ELR (cell line): ENCODE data around the gene RNF215.
"Not testable (repeated sequence)": the region's sequence is repeated elsewhere in the genome, so short reads cannot be mapped to it uniquely, and the experiment has no call there.

Source experiments
- DNase-seq: peaks from one replicate; pipeline ENCODE4 v3.0.0-alpha.2; 2015; ENCODE audit warnings: low read depth

RNF215 gene

DNA sequence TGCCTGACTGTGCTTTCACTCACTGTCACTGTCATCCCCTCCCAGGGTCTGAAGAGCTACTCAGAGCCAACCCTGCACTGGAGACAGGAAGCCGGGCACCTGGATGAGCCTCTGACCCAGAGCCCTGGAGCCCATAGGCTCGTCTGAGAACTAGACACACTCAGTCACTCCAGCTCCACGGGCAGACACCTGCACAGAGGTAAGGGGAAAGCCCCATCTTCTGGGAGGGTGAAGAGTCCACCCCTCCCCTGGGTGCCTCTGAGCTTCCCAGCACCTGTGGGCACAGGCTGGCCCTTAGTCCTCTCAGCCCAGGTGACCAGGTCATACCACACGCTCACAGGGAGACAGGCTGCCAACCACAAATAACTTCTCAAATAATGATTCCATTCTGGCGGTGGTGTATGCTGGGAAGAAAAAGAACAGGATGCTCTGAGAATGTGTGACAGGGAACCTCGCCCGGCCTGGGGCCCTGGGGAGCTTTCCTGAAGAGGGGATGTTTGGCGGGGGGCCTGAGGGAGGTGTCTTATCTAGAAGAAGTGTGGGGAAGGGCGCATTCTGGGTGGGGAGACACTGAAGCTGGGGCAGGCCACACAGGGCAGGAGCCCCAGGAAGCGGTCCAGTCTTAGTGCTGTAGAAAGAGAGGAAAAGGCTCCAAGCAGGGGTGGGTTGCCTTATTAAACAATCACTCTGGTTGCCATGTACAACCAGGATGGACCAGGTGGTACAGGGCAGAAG, 25.1 kb downstream of the RNF215 start:
- DNase-seq = no peak

DNA sequence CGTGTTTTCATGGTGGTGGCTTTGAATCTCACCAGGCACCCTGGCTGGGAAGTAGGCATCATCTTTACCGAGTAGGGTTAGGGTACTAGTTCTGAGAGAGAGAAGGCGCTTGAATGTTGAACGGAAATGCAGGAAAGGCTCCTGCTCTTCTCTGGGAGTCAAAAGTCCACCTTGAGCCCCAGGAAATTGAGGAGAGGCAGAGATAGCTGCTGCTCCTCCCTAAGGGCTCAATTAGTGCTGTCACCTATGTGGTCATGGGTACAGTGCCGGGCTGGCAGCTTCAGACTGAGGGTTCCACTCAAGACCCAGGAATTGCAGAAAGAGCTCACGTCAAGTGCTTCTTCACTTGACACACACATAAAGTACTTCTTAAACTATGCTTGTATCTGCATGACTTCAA, 28.7 kb downstream of the RNF215 start:
- DNase-seq = no peak

DNA sequence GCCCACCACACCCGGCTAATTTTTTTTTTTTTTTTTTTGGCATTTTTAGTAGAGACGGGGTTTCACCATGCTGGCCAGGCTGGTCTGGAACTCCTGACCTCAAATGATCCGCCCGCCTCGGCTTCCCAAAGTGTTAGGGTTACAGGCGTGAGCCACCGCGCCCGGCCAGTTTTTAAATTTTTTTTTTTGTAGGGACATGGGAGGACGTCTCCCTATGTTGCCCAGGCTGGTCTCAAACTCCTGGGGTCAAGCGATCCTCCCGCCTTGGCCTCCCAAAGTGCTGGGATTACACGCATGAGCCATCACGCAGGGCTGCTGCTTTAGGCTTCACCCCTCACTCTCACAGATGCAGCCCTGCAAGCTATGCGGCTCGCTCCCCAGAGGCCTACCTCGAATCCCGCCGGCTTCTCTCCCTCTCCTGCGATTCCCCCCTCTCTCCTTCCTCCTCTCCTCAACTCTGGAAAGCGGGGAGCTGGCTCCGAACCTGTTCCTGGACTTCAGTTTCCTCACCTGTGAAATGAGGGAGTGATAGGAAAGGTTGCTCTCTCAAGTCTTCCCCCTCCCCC, 29.5 kb downstream of the RNF215 start:
- DNase-seq = no peak

DNA sequence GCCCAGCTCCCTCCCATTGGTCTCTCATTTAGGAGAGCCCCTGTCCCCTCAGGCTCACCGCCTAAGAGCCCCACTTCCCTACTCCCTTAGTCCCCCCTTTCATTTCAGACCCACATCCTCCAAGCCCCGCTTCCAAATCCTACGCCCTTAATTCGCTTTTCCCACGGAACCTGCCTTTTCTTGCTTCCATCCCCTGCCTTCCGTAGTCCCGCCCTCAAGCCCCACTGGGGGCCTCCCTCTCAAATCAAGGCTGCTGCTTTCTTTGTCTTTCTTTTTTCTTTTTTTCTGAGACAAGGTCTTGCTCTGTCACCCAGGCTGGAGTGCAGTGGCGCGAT, 30.0 kb downstream of the RNF215 start:
- DNase-seq = no peak

DNA sequence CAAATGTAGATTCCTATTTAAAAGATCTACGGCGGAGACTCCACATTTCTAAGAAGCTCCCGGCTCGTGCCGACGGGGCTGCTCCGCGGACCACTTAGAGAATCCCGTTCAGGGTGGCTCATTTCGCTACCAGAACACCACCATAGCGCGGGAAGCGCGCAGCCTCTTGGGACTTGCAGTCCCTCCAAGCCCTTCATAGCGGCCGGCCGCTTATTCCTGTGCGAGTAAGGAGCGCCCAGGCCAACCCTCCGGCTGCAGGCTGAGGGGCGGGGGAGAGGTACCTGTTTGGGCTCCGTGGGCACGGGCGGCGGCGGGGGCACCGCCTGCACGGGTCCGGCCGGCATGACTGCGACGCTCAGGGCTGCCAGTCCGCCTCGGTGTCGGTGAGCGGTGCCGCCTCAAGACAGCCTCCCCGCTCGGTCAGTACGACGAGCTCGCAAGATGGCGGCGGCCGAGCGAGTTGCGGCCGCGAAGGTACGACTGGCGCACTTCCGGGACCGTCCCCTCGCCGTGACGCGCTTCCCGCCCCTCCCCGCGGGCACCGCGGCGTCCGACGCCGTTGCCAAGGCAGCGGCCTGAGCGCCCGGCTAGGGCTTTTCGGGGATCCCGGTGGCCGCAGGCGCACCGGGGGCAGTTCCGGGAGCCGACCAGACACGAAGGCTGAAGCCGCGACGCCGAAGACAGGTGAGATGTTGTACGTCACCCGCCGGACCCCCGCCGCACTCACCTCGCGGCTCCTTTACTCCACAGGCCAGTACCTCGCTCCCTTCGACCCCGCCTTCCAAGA, 30.6 kb downstream of the RNF215 start, which contains the start of the genes CCDC157 and SF3A1:
Gene CCDC157 (plus strand): TSS at position 559 of the 787 bp plus-strand sequence. CDS start 8,994 bp downstream, outside the sequence.
Gene SF3A1 (minus strand): TSS at position 446 of the 787 bp plus-strand sequence. CDS start 102 bp downstream, at position 344.
- DNase-seq = peak; percentile 93

DNA sequence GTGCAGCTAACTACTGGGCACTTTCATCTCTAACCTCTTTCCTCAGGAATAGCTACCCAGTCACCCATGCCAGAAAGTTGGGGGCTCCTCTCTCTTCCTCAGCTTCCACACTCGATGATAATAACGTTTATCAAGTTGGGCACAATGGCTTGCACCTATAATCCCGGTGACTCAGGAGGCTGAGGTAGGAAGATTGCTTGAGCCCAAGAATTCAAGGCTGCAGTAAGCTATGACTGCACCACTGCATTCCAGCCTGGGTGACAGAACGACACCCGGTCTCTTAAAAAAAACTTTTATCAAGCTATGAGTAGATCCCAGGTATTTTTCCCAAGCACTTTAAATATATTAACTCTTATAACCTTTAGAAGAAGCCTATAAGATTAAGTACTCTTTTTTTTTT, 32.6 kb downstream of the RNF215 start:
- peak; percentile 34 for DNase-seq

DNA sequence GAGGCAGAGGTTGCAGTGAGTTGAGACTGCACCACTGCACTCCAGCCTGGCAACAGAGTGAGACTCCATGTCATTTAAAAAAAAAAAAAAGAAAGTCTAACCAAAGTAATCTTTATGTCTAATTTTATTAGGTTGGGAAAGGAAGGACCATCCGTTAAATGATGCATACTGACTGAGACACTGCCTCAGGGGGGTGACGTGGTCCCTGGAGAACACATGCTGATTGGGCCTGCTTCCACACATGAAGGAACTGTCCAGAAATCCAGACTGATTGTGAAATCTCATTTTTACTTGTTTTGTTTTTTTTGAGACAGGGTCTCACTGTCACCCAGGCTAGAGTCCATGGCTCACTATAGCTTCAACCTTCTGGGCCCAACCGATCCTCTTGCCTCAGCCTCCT, 36.0 kb downstream of the RNF215 start:
- DNase-seq = peak; percentile 71

DNA sequence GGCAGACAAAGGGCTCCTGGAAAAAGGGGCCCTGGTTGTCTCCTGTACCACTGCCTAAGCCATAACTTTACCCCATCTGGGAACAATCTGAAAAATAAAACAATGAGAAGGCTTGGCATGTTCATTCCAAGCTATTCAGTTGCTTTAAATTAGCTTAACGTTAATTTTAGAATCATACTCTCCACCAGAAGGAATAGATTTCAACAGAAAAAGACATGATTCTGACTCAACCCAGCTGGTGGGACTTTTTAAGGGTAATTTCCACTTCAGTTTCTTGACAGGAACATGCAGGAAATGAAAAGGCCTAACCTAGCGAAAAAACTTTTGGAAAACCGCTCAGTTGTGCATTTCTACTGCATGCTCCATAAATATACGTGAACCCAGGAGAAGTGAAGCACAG, 38.4 kb downstream of the RNF215 start:
- DNase-seq = no peak

DNA sequence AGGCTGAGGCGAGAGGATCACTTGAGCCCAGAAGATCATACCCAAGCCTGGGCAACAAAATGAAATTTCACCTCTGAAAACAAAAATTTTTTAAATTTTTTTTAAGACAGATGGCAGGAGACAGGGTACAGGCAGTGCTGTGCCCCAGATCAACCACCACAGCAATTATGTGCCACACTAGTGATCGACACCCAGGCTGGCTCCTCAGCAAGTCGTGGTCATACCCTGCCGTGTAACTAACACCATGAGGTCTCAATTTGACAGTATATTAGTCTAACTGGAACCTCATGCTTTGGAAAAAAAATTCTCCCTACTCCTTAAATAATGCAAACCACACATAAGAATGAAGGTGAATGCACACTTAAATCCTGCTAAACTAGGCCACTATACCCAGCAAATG, 38.8 kb downstream of the RNF215 start:
- no peak for DNase-seq

DNA sequence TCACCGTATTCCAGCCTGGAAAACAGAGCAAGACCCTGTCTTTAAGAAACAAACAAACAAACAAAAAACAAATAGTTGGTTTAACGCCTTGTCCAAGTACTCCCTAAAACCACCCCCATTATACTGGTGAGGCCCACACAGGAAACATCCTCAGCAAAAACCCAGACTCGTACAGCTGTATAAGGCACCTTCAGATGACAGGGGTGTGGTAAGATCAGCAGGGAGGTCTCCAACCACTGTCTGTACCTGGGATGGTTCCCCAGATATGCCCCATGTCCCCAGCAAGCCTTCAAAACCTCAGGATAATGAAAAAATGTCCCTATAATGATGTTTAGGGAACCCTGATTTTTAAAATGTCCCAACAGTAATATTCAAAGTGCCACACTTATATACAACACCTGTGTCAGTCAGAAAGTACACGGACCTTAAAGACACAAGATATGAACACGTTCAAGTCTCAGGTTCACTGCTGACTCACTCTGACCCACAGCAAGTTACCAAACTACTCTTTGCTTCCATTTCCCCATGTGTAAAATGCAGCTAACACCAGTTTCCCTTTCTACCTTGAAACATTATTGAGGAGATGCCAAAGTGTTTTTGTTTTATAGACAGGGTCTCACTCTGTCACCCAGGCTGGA, 39.8 kb downstream of the RNF215 start:
- DNase-seq = no peak

DNA sequence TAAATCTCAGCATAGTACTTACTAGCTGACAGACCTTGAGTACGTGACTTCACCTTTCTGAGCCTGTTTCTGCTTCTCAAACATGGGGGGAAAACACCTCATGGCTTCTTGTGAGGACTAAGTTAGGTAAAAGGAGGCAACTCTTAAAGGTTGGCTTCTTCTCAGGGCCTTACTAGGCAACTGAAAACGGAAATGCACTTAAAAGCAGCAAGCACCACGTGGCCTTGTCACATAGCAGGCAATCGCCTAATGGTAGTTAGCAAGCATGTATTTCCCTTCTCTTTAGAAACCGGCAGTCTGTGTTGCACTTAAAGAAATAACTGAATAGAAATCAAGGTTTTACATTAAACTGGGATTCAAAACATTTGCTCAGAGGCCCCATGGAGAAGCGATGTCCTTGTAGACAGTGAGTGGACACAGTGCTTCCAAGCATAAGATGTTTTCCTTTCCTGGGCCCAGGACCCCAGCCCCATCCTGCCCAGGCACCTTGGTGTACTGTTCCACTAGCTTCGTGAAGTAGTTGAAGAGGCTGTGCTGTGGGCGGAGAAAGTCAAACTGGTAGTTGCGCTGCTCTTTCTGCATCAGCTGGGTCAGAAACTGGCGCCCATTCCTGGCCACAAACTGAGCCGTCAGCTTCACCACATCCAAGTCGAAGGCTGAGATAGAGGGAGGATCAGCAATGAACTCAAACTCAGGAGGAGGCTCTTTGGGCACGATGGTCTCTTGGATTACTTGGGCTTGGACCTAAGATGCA, 42.6 kb downstream of the RNF215 start:
- no peak for DNase-seq

DNA sequence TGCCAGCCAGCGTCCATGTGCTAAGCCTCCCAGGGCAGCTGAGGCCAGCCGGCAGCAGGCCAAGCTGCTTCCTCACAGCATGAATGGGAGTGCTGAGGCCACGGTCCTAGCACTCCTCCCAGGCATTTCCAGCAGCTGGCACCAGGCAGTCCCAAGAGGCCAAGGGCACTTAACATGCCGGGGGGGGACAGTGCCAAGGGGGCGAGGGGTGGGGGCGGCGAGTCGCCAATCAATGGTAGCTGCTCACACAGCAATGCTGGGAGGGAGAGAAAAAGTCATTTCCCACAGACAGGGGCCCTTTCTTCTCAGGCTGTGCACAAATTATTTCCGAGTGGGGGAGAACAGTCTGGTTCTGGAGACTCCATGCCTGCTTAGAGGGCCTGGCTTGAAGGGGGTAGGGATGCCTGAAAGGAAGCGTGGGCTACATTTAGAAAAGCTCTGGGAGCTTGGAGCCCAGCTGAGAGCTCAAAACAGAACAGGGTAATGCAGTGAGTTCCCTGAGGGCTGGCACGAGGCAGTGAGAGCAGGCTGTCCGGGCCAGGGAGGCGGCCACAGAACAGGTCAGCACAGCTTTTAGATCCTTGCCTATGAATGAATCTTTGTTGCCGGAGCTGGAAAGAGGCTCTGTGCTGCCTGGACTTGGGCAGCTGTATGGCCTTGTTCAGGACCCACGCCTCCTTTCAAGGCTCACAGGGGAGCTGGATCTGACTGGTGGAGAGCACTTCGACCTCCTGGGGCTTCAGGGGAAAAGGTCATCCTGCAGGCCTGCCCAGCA, 46.1 kb downstream of the RNF215 start:
- DNase-seq = no peak

DNA sequence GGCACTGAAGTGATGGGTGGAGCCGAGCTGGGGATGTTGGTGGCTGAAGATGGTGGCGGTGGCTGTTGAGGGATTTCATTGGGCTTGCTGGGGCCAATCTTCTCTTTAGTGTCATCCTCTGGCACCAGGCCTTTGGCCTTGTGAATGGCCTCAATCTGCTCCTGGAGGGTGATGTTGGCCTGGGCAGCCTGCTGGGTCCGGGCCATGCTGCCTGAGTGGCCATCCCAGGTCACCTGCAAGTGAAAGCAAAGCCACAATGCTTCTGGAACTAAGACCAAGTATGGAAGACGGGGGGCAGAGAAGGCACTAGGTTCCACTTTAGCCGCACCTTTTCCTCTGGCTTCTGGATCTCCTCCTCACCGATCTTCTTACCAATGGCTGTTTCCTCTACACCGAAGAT, 48.4 kb downstream of the RNF215 start:
- DNase-seq = no peak

DNA sequence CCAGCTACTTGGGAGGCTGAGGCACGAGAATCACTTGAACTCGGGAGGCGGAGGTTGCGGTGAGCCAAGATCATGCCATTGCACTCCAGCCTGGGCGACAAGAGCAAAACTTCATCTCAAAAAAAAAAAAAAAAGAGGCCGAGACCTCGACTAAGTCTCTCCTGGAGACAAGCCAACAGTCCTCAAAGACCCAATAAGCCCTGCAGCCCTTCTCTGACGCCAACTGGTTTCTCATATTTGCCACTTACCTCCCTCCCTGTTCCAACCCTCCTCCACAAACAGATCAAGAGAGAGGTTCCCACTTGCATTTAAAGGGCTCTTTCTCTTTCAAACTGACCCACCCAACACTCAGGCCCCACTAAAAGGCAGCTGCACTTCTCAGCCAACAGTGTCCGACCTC, 48.9 kb downstream of the RNF215 start:
- not testable (repeated sequence) for DNase-seq

DNA sequence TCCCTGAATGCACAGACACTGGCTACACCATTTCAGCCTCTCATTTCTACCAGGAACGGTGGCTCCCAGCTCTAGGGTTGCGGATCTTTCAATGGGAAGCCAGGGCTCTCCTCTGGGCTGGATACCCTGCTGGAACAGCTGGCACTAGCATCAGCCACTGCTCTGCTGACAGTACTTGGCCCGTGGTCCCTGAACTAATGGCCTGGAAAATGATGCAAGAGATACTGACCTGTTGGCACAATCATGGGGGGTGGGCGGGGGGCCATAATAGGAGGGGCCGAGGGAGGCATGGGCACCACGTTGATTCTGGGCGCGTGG, 49.8 kb downstream of the RNF215 start:
- DNase-seq = no peak

DNA sequence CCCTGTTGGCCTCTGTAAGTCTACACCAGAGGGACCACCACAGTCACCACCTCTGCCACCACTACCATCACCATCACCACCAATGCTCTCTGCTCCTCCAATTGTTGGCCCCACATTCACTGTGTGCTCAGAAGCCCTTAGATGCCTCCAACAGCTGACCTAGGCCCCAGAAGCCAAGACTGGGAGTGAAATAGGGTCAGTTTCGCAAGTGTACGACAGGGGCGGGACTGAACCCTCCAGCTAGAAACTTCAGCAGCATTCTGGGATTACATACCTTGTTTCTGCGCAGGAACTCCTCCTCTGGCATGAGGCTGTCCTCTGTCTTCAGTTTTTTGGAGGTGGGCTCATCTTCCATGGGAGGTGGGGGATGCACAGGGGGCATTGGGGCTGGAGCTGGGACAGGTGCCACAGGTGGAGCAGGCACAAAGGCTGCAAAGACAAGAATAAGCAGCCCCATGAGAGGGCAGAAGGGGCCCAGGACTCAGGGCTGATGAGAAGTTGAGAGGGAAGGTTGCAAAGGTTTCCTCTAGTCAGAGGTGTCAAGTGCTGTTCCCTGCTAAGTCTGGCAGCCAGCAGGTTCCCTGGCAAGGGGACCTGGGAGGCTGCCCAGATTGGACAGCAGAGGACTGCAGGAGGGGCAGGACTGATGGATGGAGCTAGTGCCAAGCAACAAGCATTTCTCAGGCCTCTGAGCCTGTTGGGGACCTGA, 50.3 kb downstream of the RNF215 start:
- DNase-seq = no peak

DNA sequence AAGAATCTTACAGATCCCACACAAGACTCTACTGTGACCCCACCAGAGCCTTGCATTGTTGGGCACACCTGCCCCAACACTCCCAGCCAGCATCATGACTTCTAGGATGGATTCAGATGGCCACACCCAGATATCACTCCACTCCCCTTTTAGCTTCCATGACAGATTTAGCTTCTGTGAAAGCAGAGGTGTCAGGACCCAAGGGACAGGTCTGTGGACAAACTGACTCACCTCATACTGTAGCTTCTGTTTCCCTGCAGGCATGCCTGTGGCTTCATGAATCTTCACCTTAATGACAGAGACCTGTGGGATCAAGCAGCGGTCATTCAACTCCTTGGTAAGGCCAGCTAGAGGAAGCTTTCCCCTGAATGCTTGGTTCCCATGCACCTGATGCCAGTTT, 52.0 kb downstream of the RNF215 start:
- no peak for DNase-seq

DNA sequence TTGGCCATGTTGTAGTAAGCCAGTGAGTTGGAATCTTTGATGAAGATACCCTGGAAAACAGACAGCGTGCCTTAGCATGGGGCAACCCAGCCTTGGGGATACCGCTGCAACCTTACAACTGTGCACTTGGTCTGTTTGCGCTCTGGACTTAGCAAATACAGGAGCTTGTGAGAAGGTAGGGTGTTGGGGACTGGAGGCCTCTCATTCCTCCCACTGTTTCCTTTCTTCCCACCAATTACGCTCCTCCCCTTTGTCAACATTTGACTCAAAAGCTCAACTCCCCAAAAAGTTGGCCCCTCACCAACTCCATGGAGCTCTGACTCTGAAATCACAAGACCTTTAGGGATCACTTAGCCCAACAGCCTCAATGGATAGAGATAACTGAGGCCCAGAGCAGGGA, 52.6 kb downstream of the RNF215 start:
- DNase-seq = no peak

DNA sequence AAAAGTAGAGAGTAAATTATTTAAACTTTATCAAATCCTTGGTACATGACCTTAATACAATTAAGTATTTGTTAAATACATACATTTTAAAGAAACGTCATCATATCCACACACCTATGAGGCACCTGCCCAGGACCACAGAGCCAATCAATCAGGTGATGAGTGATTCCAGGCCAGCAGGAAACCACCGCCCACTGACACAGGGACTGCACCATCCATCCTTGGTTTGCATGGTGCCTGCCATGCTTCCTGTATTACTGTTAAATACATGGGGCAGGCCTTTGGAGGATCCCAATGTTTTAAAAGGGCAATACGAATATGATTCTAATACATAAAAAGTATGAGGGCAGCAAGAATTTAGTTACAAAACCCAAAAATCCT, 53.5 kb downstream of the RNF215 start:
- no peak for DNase-seq

DNA sequence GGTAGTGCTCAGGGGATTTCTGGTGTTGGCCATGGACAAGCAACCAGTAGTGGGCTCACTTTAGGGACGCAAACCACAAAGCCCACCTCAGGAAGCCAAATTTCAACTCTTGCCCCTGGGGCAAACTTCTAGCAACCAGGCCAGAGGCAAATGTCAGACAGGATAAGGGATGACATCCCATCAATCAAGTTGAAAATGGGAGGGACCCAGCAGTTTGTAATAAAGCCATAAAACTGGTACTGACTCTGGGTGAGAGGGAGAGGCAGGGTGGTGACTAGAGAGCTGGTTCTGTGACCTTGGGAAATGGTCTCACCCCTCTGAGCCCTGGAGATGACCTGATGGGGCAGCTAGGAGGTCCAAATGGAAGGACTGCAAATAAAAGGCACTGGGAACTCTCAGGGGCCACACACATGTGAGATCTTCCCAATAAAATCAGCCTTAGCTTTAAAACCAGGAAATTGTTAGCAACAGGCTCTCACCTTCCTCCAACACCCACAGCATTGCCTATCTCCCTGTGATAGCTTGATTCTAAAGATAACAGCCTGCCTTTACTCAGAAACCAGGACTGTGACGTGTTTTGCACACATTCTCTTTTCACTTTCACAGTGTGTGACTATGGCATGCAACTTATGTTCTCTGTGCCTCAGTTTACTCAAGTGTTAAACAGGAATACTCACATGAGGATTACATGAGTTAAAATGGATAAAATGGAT, 54.1 kb downstream of the RNF215 start:
- no peak for DNase-seq
